Hematopoietic multipotent progenitor cell treated with erythropoietin and hydrocortisone succinate and interleukin-3 and kit ligand, for 17 days (in vitro differentiated cells): ENCODE measurements around the gene TYROBP.
"Not testable (repeated sequence)": the region's sequence is repeated elsewhere in the genome, so short reads cannot be mapped to it uniquely, and the experiment has no call there.

Source experiments
- DNase-seq: peaks from one replicate; pipeline ENCODE4 v3.0.0-alpha.2; 2015; ENCODE audit warnings: low spot score

TYROBP gene

DNA sequence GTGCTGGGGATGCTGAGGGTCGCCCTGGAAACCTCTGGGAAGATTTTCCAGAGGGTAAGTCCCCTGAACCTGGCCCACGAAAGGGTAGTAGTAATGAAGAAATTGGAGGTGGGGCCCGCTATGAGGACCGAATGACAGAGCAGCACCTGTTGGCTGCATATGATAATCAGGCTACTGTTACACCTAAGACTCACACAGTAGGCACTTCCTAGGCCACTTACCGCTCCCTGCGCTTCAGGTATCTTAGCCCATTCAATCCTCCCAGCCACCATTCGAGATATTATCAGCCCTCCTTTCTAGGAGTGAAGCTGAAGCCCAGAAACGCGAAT, 23.7 kb upstream of the TYROBP start:
- DNase-seq, result no peak

- DNase-seq, result peak; percentile 99
Observed at GRCh38 chr19:35931161-35931873, 23.2 kb upstream of the TYROBP start.

DNA sequence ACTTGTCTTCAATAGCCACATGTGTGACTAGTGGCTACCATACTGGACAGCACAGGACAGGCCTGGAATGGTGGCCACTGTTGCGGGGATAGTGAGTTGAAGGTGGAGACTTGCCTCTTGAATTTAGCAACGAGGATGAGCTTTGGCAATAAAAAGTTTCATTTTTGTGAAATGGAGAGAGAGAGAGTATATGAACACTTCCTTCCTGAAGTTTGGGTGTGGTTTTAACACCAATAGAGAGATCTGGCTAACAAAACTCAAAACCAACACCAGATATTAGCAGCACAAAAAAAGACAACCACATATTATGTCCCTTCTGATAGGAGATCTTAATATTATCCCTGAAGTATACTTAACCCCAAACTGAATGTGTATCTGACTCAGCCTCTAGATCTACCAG, 21.8 kb upstream of the TYROBP start:
- no peak for DNase-seq

- no peak for DNase-seq
Observed at GRCh38 chr19:35928507-35928906, 20.4 kb upstream of the TYROBP start.

DNA sequence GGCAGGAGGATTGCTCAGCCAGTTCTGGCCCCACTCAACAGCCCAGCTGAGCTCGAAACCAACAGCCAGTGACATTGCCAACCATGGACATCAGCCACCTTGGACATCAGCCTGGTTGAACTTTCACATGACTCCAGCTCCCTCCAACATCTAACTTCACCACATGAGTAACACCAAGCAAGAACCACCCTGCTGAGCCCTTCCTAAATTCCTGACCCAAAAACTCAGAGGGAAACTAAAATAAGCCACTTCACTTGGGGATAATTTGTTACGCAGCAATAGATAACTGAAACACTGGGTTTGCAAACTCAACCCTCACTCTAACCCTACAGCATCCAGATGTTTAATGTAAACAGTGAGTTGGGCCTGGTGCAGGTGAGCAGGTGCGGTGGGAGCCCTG, 17.4 kb upstream of the TYROBP start:
- DNase-seq, result no peak

DNA sequence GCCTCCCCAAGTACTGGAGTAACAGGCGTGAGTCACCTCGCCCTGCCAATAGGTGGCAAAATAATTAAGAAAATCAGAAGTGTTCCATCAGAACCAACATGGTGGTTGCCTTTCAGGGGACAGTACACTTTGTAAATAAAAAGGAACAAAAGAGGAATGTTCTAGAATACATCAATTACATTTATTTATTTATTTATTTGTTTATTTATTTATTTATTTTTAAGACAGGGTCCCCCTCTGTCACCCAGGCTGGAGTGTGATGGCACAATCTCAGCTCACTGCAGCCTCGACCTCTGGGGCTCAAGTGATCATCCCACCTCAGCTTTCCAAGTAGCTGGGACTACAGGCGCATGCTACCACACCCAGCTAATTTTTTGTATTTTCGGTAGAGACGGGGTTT, 12.9 kb upstream of the TYROBP start:
- no peak for DNase-seq

GRCh38 chr19:35919306-35919705, 11.2 kb upstream of the TYROBP start:
- no peak for DNase-seq

DNA sequence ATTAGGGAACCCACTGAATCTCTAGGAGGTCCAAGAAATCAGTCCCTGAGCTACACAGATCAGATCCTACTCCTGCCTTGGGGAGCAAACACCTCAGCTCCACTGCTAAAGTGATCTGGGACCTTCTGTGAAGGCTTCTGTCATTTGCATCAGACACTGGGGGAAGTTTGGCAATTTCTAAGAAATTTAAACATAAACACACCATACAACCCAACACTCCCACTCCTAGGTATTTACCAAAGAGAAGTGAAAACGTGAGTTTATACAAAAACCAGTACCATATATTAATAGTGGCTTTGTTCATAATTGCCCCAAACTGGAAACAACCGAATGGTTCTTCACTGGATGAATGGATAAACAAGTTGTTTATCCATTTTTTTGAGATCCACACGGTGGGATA, 7.3 kb upstream of the TYROBP start:
- DNase-seq, result no peak

- no peak for DNase-seq
Observed at GRCh38 chr19:35913589-35913988, 5.5 kb upstream of the TYROBP start.

DNA sequence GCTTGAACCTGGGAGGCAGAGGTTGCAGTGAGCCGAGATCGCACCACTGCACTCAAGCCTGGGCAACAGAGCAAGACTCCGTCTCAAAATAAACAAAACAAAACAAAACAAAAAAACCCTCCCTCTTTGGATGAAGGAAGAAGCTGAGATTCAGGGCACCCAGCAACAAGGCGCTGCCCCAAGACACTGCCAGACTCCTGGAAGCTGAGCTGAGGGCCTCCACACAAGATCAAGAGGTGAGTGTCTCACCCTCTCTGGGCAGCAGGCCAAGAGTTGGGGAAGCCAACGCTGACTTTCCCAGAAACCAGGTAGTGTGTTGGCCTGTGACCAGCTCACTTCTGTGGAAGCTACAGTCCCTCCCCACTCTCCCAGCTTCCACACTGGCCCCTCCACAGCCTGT, 3.7 kb upstream of the TYROBP start:
- no peak for DNase-seq

GRCh38 chr19:35911173-35911572, 3.1 kb upstream of the TYROBP start:
- no peak for DNase-seq

- DNase-seq, result not testable (repeated sequence)
Observed at GRCh38 chr19:35910355-35910754, 2.3 kb upstream of the TYROBP start.

- no peak for DNase-seq
Observed at GRCh38 chr19:35909684-35910035, 1.6 kb upstream of the TYROBP start.

DNA sequence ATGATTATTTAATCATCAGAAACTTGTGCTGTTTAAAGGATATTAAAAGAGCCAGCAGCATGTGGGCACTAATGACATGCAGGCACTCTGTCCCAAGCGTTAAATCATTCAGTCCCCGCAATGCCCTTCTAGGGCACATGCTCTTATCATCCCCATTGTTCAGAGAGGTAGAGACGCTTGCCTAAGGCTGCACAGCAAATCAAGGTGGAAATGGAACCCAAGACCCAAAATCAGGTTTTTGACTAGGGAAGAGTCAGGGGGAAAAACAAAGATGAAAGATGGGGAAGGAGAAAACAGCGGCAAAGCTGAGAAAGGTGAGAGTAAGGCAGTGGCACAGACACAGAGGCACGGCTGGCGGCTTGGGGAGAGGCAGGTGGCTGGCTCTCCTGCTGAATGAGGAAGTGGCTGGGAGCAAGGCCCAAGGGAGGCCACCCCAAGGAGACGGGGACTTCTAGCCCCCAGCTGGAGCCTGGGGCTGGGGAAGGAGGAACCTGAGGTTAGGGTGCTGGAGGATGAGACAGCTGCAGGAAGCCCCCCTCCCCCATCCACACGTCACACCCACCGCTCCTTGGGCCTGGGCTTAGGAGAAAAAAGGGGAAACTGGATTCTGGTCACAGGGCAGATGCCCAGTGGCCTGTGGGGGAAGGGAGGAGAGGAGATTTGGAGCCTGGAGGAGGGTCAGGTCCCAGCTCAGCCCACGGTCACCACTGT, 1.0 kb upstream of the TYROBP start:
- no peak for DNase-seq

DNA sequence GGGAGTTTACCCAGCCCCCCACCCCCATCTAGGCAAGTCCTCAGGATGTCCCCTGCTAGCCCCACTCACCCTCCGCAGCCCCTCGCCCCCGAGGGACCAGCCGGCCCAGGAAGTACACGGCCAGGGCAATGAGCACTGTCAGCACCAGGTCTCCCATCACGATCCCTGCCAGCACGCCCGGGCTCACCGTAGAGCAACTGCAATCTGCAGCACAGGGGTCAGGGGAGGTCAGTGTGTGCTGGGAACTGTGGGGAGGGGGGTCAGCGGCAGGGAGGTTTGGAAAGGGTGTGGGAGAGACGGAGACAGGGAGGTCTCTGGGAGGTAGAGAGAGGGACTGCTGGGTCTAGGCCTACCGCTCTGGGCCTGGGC, 734 bp downstream of the TYROBP start:
- DNase-seq, result no peak

DNA sequence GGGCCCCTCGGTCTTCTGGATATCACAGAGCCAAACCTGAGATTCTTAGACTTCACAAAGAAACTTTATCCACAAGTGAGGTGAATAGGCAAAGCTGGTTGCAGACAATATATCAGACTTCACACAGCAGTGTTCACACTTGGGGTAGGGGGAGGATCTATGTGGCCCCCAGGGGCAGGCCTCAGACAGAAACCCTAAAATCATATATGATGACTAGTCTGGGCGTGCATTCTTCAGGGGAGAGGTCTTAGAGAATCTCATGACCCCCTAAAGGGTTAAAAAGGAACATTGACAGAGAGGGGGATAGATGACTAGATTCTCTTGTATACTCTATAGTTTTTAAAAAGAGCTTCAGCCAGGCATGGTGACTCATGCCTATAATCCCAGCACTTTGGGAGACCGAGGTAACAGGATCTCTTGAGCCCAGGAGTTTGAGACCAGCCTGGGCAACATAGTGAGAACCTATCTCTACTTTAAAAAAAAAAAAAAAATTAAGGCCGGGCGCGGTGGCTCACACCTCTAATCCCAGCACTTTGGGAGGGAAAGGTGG, 2.8 kb downstream of the TYROBP start:
- DNase-seq, result no peak

GRCh38 chr19:35904311-35905068, 3.6 kb downstream of the TYROBP start:
- DNase-seq, result no peak

GRCh38 chr19:35903550-35904179, 4.4 kb downstream of the TYROBP start:
- no peak for DNase-seq

GRCh38 chr19:35902870-35903475, 5.1 kb downstream of the TYROBP start:
- no peak for DNase-seq

- no peak for DNase-seq
Observed at GRCh38 chr19:35901854-35902661, 6.0 kb downstream of the TYROBP start, which contains the start of gene HCST. Gene HCST, plus strand, starts transcription at chr19:35902529. Its CDS starts 65 bp downstream, at chr19:35902594.

GRCh38 chr19:35901055-35901644, 6.9 kb downstream of the TYROBP start:
- DNase-seq, result no peak
